AML-193 (cell line): Measurements from ENCODE around the gene MACROH2A2.
"Not testable (repeated sequence)": the region's sequence is repeated elsewhere in the genome, so short reads cannot be mapped to it uniquely, and the experiment has no call there.

Experiments used
- DNase-seq, 2 experiments: peaks; one replicate each; lab custom pipeline; 2025; lab: John Stamatoyannopoulos, UW

Gene MACROH2A2

DNA sequence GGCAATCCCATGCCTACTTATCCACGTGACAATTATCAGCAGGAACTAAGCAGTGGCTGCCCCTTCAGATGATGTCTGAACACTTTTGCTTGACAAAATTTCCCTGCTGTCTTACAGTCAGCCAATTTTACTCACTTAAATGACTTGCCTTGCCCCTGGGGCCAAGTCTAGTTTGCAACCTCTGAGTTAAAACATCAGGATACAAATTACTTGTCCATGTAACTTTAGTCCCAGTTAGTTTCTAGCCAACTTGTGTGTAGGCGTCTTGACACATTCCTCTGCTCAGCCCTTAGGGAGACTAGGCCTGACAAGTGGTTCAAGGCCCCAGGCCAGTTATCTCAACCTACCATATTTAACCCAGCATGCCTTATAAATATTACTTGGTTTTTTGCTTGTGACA is 105.5 kb downstream of the MACROH2A2 start:
- DNase-seq = no peak

DNA sequence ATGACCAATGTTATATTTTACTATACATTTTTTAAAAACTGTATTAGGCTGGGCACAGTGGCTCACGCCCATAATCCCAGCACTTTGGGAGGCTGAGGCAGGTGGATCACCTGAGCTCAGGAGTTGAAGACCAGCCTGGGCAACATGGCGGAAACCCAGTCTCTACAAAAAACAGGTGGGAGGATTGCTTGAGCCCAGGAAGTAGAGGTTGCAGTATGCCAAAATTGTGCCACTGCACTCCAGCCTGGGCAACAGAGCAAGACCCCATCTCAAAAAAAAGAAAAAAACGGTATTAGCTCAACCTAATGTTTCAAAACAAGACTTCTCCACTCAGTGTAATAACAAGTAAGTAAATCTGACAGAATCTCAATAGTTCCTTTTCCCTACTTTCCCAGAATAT is 106.7 kb downstream of the MACROH2A2 start:
- DNase-seq = not testable (repeated sequence)

DNA sequence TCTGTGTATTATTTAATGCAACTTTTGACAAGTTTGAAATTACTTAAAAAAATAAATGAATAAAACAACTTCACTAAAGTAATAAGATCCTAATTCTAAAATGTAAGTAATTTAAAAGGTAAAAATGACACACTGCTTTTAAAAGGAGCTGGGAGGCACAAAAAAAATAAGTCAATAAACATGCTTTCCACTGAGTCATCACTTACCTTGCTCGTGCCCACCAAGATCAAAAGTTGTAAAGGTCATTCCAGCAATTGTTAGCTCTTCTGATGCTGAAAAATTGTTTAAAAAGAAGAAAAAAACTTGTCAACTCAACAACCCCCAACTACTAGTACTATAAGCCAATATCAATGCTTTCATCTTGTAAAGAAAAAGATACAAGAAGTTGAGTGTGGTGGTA is 108.2 kb downstream of the MACROH2A2 start:
- no peak for DNase-seq
